Measurements from ENCODE around the gene MMP17. TPM values are rescaled to one million over a fixed set of nuclear protein-coding genes. Genes with fewer than 3 reads are reported as not detected.

Gene MMP17
- total RNA-seq, 4 donors from 2014 or later = 1.3 to 3.1 (median 1.9) TPM

GRCh38 chr12:131863711-131864396, 35.7 kb downstream of the MMP17 start:
- DNase-seq = no peak
- Histone ChIP-seq H3K4me1 (peaks cover 18 to 42% (median 28%) of the 10 kb centered on the region in 3 donors), H3K9me3 (no peaks in the 10 kb centered on the region), H3K27me3 (peaks cover 0 to 2% (median 0%) of the 10 kb centered on the region in 4 donors), H3K4me3 (no peak overlapping the region), H3K36me3 (no peaks in the 10 kb centered on the region), H3K27ac (no peak overlapping the region)
- TF ChIP-seq CTCF (IDR thresholded peaks at IDR 0.05) (no peak), POLR2A (IDR thresholded peaks at IDR 0.05) (no peak)
- intact Hi-C loops (cut with DNase I) = no loop called here
- 29 to 33% methylated on average over 1 to 20 of the region's 24 CpGs for WGBS, 2 donors

GRCh38 chr12:131864469-131864868, 36.3 kb downstream of the MMP17 start:
- no peak for DNase-seq
- WGBS, 2 donors = 66 to 83% methylated on average over 6 to 7 of the region's 8 CpGs
- H3K4me3 ChIP-seq = no peak overlapping the region
- peaks cover 18 to 41% (median 28%) of the 10 kb centered on the region in 3 donors for H3K4me1 ChIP-seq
- H3K9me3 ChIP-seq = no peaks in the 10 kb centered on the region
- H3K36me3 ChIP-seq = no peaks in the 10 kb centered on the region
- H3K27ac ChIP-seq = no peak overlapping the region
- no peaks in the 10 kb centered on the region for H3K27me3 ChIP-seq
- TF ChIP-seq CTCF (IDR thresholded peaks at IDR 0.05) (no peak), POLR2A (IDR thresholded peaks at IDR 0.05) (no peak)
- intact Hi-C loops (cut with DNase I) = no loop called here

- no peaks in the 10 kb centered on the region for H3K36me3 ChIP-seq
- 68 to 75% methylated on average over 20 of the region's 20 CpGs for WGBS, 2 donors
- TF ChIP-seq POLR2A (IDR thresholded peaks at IDR 0.05) = no peak
- no peak for TF ChIP-seq CTCF (IDR thresholded peaks at IDR 0.05)
- intact Hi-C loops (cut with DNase I) = no loop called here
- no peak overlapping the region for H3K4me3 ChIP-seq
- H3K27ac ChIP-seq = no peak overlapping the region
- no peaks in the 10 kb centered on the region for H3K9me3 ChIP-seq
- no peaks in the 10 kb centered on the region for H3K27me3 ChIP-seq
- peaks cover 18 to 37% (median 27%) of the 10 kb centered on the region in 3 donors for H3K4me1 ChIP-seq
- DNase-seq = no peak
Measured at GRCh38 chr12:131865180-131865875, 37.1 kb downstream of the MMP17 start.

GRCh38 chr12:131867471-131867870, 39.3 kb downstream of the MMP17 start:
- no peak for TF ChIP-seq POLR2A (IDR thresholded peaks at IDR 0.05)
- no peak for TF ChIP-seq CTCF (IDR thresholded peaks at IDR 0.05)

More at GRCh38 chr12:131867471-131867870, 39.3 kb downstream of the MMP17 start:
- Histone ChIP-seq H3K4me1 (peaks cover 14 to 36% (median 19%) of the 10 kb centered on the region in 3 donors), H3K27me3 (no peaks in the 10 kb centered on the region), H3K9me3 (no peaks in the 10 kb centered on the region), H3K36me3 (no peaks in the 10 kb centered on the region), H3K4me3 (no peak overlapping the region), H3K27ac (no peak overlapping the region)
- 76 to 82% methylated on average over 5 to 10 of the region's 10 CpGs for WGBS, 2 donors
- no peak for DNase-seq
- intact Hi-C loops (cut with DNase I) = no loop called here

Measured in esophagus squamous epithelium (tissue), 5 donors.